Endodermal cell (in vitro differentiated cells): ENCODE measurements around the gene C3. TPM values are rescaled to one million over a fixed set of nuclear protein-coding genes. Genes with fewer than 3 reads are reported as not detected.
"Not testable (repeated sequence)": the region's sequence is repeated elsewhere in the genome, so short reads cannot be mapped to it uniquely, and the experiment has no call there.

Experiments
- DNase-seq: peaks from one replicate; pipeline ENCODE4 v3.0.0-alpha.2; 2017
- H3K27ac ChIP-seq: 2 replicates; pipeline ENCODE4 v1.5.1; 2013; ENCODE audit warnings: mild to moderate bottlenecking, low read depth, low read length, moderate library complexity
- H3K27me3 ChIP-seq: 2 replicates; pipeline ENCODE4 v1.6.1; 2013; ENCODE audit warnings: mild to moderate bottlenecking, low read length, moderate library complexity; ENCODE audit not compliant: insufficient read depth, control insufficient read depth, poor library complexity, severe bottlenecking
- H3K36me3 ChIP-seq: 2 replicates; pipeline ENCODE4 v1.7.0; 2013; ENCODE audit warnings: mild to moderate bottlenecking, low read length, moderate library complexity; ENCODE audit not compliant: control insufficient read depth, insufficient read depth
- H3K4me1 ChIP-seq: one replicate; pipeline ENCODE4 v1.7.0; 2013; ENCODE audit warnings: low read length; ENCODE audit not compliant: control insufficient read depth, insufficient read depth
- H3K4me3 ChIP-seq: 2 replicates; pipeline ENCODE4 v1.5.1; 2013; ENCODE audit warnings: mild to moderate bottlenecking, low read length, moderate library complexity
- H3K9ac ChIP-seq: 2 replicates; pipeline ENCODE4 v1.6.1; 2013; ENCODE audit warnings: mild to moderate bottlenecking, low read length, moderate library complexity; ENCODE audit not compliant: poor library complexity, severe bottlenecking; ENCODE audit errors: extremely low read depth
- H3K9me3 ChIP-seq: 2 replicates; pipeline ENCODE4 v1.6.1; 2013; ENCODE audit warnings: mild to moderate bottlenecking, low read length, moderate library complexity; ENCODE audit not compliant: control insufficient read depth
- H3K27ac Mint-ChIP-seq: 2 replicates; pipeline ENCODE4 v1.8.0; 2020; ENCODE audit warnings: mixed read lengths
- H3K27me3 Mint-ChIP-seq: 2 replicates; pipeline ENCODE4 v1.8.0; 2021; ENCODE audit warnings: mild to moderate bottlenecking, mixed read lengths; ENCODE audit not compliant: insufficient read depth
- H3K36me3 Mint-ChIP-seq: 2 replicates; pipeline ENCODE4 v1.8.0; 2020; ENCODE audit warnings: low read depth, mixed read lengths
- H3K4me1 Mint-ChIP-seq: 2 replicates; pipeline ENCODE4 v1.8.0; 2020; ENCODE audit warnings: mixed read lengths
- H3K4me3 Mint-ChIP-seq: 2 replicates; pipeline ENCODE4 v1.8.0; 2020; ENCODE audit warnings: mild to moderate bottlenecking, moderate library complexity, mixed read lengths
- H3K9me3 Mint-ChIP-seq: 2 replicates; pipeline ENCODE4 v1.8.0; 2020; ENCODE audit warnings: mild to moderate bottlenecking, mixed read lengths
- WGBS, 2 experiments: methylation state at CpG; one replicate each; pipeline versions ENCODE4 v1.1.5 to v1.1.7; 2013; ENCODE audit warnings: missing lambda C conversion rate in 2 of 2, mixed read lengths in 1 of 2; ENCODE audit not compliant: insufficient coverage in 1 of 2, insufficient read length in 1 of 2; 5-methylcytosine and 5-hydroxymethylcytosine counted together
- total RNA-seq, 2 donors: library from RNA; stranded (reverse); fragmentation: NEBNext Ultra II Directional in 1 of 2; extraction: Animal tissue kit (Norgen Biotek cat#: 25700) in 1 of 2; gene quantifications; 2 replicates in 1 of 2; 3 replicates in 1 of 2; pipeline ENCODE4 v1.2.1, GENCODE V29; 2021
- TF ChIP-seq, protein P1 (sequence below): fragments of 200-600 bp; sonication (generic); conservative IDR thresholded peaks from 2 replicates; pipeline ENCODE4 v1.5.0; 2021; ENCODE audit warnings: antibody characterized with exemption, mild to moderate bottlenecking

The C3 gene
- total RNA-seq, 2 donors from 2014 or later, result 13.7 to 23.5 TPM

DNA sequence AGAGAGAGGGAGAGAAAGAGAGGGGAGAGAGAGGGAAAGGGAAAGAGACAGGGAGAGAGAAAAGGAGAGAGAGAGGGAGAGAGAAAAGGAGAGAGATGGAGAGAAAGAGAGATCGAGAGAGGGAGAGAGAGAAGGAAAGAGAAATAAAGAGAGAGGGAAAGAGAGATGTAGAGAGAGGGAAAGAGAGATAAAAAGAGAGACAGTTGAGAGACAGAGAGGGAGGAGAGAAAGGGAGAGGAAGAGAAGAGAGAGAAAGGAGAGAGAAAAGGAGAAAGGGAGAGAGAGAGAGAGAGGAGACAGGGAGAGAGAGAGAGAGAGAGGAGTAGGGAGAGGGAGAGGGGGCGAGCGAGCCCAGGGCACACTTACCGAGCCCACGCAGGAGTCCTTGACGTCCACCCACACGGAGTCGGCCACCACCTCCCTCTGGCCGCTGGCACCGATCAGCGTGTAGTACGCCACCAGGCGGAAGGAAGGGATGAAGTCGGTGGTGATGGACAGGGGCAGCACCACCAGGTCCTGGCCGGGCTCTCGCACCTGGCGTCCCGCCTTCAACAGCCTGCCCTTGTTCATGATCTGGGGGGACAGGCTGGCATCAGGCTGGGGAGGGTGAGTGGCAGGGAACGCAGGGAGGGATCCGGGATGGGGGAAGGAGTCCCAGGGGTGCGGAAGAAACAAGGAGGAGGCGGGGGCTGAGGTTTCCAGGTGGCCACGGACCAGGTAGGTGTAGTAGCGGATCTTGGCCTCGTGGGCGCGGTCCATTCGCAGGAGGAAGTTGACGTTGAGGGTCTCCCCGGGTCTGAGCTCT, 10.0 kb downstream of the C3 start:
- Mint-ChIP-seq H3K27ac (no peak overlapping the region), H3K4me1 (peaks cover 9% of the 10 kb centered on the region), H3K4me3 (peak overlapping the region; percentile 49), H3K36me3 (no peaks in the 10 kb centered on the region), H3K27me3 (peaks cover 40% of the 10 kb centered on the region), H3K9me3 (no peaks in the 10 kb centered on the region)
- Histone ChIP-seq H3K4me3 (no peak overlapping the region), H3K4me1 (no peaks in the 10 kb centered on the region), H3K36me3 (no peaks in the 10 kb centered on the region), H3K9ac (no peak overlapping the region), H3K27me3 (peaks cover 10% of the 10 kb centered on the region), H3K9me3 (no peaks in the 10 kb centered on the region), H3K27ac (no peak overlapping the region)
- peak; percentile 78 for DNase-seq
- TF ChIP-seq, protein P1, sequence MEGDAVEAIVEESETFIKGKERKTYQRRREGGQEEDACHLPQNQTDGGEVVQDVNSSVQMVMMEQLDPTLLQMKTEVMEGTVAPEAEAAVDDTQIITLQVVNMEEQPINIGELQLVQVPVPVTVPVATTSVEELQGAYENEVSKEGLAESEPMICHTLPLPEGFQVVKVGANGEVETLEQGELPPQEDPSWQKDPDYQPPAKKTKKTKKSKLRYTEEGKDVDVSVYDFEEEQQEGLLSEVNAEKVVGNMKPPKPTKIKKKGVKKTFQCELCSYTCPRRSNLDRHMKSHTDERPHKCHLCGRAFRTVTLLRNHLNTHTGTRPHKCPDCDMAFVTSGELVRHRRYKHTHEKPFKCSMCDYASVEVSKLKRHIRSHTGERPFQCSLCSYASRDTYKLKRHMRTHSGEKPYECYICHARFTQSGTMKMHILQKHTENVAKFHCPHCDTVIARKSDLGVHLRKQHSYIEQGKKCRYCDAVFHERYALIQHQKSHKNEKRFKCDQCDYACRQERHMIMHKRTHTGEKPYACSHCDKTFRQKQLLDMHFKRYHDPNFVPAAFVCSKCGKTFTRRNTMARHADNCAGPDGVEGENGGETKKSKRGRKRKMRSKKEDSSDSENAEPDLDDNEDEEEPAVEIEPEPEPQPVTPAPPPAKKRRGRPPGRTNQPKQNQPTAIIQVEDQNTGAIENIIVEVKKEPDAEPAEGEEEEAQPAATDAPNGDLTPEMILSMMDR, result peak; percentile 71
- 26 to 52% methylated on average over 13 to 30 of the region's 30 CpGs for WGBS, 2 experiments

DNA sequence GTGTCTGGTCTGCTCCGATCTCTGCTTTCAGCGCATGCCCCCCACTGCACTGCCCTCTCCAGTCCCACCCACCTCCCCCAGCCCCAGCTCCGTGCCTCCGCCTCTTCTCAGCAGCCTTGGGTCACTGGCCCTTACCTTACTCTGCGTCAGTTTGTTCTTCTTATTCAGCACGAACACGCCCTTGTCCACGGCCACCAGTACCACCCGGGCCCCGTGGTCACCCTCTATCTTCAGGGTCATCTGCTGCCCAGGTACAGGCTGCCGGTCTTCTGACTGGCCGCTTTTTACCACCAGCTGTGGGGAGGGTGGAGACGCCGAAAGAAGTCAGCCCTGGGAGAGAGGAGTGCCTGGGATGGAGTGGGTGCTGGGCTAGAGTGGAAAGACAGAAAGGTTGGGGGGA, 10.9 kb downstream of the C3 start:
- WGBS, 2 experiments, result 42 to 70% methylated on average over 9 to 14 of the region's 14 CpGs
- Mint-ChIP-seq H3K4me1 (peaks cover 9% of the 10 kb centered on the region), H3K9me3 (no peaks in the 10 kb centered on the region), H3K36me3 (no peaks in the 10 kb centered on the region), H3K27ac (no peak overlapping the region), H3K27me3 (peaks cover 40% of the 10 kb centered on the region), H3K4me3 (peak overlapping the region; percentile 49)
- H3K27me3 ChIP-seq, result peaks cover 10% of the 10 kb centered on the region
- H3K4me1 ChIP-seq, result no peaks in the 10 kb centered on the region
- H3K4me3 ChIP-seq, result no peak overlapping the region
- H3K36me3 ChIP-seq, result no peaks in the 10 kb centered on the region
- H3K9ac ChIP-seq, result no peak overlapping the region
- no peak for DNase-seq
- H3K27ac ChIP-seq, result no peak overlapping the region
- TF ChIP-seq, protein P1, result no peak
- H3K9me3 ChIP-seq, result no peaks in the 10 kb centered on the region

DNA sequence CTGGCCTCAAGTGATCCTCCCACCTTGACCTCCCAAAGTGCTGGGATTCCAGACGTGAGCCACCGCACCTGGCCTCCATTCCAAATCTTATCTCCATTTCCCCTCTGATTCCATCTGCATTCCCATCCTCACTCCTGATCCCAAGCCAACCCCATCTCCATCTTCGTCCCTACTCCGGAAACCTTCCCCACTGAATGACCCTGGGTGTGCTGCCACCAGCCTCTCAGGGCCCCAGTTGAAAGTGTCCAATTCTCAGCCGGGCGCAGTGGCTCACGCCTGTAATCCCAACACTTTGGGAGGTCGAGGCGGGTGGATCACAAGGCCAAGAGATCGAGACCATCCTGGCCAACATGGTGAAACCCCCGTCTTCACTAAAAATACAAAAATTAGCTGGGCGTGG, 11.5 kb downstream of the C3 start:
- H3K27ac ChIP-seq, H3K9me3 Mint-ChIP-seq, H3K9ac ChIP-seq, H3K36me3 Mint-ChIP-seq, H3K4me3 Mint-ChIP-seq, H3K9me3 ChIP-seq, H3K27me3 ChIP-seq, H3K4me1 Mint-ChIP-seq, H3K36me3 ChIP-seq, H3K4me1 ChIP-seq, H3K4me3 ChIP-seq, DNase-seq, H3K27ac Mint-ChIP-seq: not testable (repeated sequence)
- H3K27me3 Mint-ChIP-seq, result peaks cover 40% of the 10 kb centered on the region
- 92 to 96% methylated on average over 5 to 12 of the region's 12 CpGs for WGBS, 2 experiments
